ENCODE measurements around the gene ACAD8. TPM values are rescaled to one million over a fixed set of nuclear protein-coding genes. Genes with fewer than 3 reads are reported as not detected.

Gene ACAD8
- total RNA-seq, 5 donors from 2014 or later (not counting 1 experiment from before 2014, with no cell fraction given), result 22.1 to 40.2 (median 38.2) TPM

DNA sequence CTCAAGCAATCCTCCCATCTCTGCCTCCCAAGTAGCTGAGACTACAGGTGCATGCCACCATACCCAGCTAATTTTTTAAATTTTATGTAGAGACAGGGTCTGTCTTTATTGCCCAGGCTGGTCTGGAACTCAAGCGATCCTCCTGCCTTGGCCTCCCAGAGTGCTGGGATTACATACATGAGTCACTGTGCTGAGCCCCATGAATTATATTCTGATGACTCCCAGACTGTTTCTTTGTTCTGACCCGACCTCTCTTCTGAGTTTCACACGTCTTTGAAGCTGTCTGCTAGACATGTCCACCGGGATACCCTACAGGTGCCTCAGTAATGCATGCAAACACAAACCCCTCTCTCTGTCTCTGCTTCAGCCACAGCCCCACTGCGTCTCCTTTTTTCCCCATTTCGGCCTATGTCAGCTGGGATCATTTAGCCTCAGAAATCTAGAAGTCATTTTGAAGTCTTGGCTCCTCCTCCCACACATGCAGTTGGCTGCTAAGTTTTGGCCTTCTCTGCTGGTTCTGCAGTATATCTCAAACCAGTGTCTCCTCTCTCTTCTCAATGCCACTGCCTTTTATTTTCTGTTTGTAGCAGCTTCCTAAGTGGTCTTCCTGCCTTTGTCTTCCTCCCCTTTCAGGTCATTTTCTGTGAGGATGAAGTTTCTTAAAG, 24.1 kb upstream of the ACAD8 start:
- POLR2A ChIA-PET, result interaction anchor here (0.5 to 1.0 kb wide), 4 partner anchors 20 to 50 kb away, joined by 3 to 4 read pairs (median 4); partner anchors contain the start of genes ACAD8 (in 1 of the 2) and THYN1 (in 1 of the 2)
- H3K36me3 ChIP-seq (ENCODE audit: control insufficient read depth in 2 of 2, extremely low read depth in 1 of 2, insufficient read depth in 1 of 2, low read length in 1 of 2), result peaks cover 4 to 13% of the 10 kb centered on the region in 2 donors
- WGBS (ENCODE audit: insufficient coverage), result 81% methylated on average over 5 of the region's 6 CpGs
- DNase-seq, result no peak
- H3K27me3 ChIP-seq (replicated peaks in 1 of 2; ENCODE audit: control insufficient read depth in 2 of 2, extremely low read depth in 1 of 2, insufficient read depth in 2 of 2, low read length in 1 of 2), result no peaks in the 10 kb centered on the region
- H3K36me3 Mint-ChIP-seq, result peaks cover 17% of the 10 kb centered on the region
- CTCF ChIA-PET, result interaction anchor here (1.1 to 1.7 kb wide), 2 partner anchors 15 kb away, joined by 4 to 5 read pairs; no protein-coding TSS in a partner anchor
- H3K4me1 Mint-ChIP-seq, result peaks cover 68 to 80% (median 74%) of the 10 kb centered on the region in 3 donors
- no peaks in the 10 kb centered on the region for H3K27me3 Mint-ChIP-seq
- no peak overlapping the region for H3K4me3 ChIP-seq (ENCODE audit: control insufficient read depth in 1 of 2, extremely low read depth in 1 of 2, low read length in 1 of 2)
- H3K27ac ChIP-seq (ENCODE audit: low read length), result no peak overlapping the region
- no peak for ATAC-seq (replicated peaks in 1 of 4)
- H3K9me3 Mint-ChIP-seq, result no peaks in the 10 kb centered on the region
- no peaks in the 10 kb centered on the region for H3K9me3 ChIP-seq
- H3K4me3 Mint-ChIP-seq, result peak overlapping the region in 2 of 3 donors; percentile 29 to 49
- H3K27ac Mint-ChIP-seq, result peak overlapping the region; percentile 47 to 58
- peaks cover 45 to 74% of the 10 kb centered on the region in 2 experiments for H3K4me1 ChIP-seq (ENCODE audit: control insufficient read depth in 1 of 2, extremely low read depth in 1 of 2, insufficient read depth in 2 of 2, low read length in 2 of 2)

GRCh38 chr11:134230339-134230738, 23.0 kb upstream of the ACAD8 start:
- H3K36me3 ChIP-seq (ENCODE audit: control insufficient read depth in 2 of 2, extremely low read depth in 1 of 2, insufficient read depth in 1 of 2, low read length in 1 of 2), result peaks cover 4 to 20% of the 10 kb centered on the region in 2 donors
- no CpG with 5 or more reads among the region's 4 CpGs for whole genome bisulfite sequencing (ENCODE audit: insufficient coverage)
- DNase-seq (no peak), ATAC-seq (replicated peaks in 1 of 4) (no peak)
- ChIA-PET POLR2A (no interaction called here), CTCF (interaction anchor here in 1 of 2 donors (0.5 kb wide), 1 partner anchor 37 kb away, joined by 3 read pairs; no protein-coding TSS in a partner anchor)
- Mint-ChIP-seq H3K27ac (peak overlapping the region; percentile 47 to 58), H3K9me3 (no peaks in the 10 kb centered on the region), H3K36me3 (peaks cover 24% of the 10 kb centered on the region), H3K4me1 (peaks cover 63 to 77% (median 74%) of the 10 kb centered on the region in 3 donors), H3K4me3 (peak overlapping the region in 1 of 3 donors; percentile 49), H3K27me3 (no peaks in the 10 kb centered on the region)
- H3K27me3 ChIP-seq (replicated peaks in 1 of 2; ENCODE audit: control insufficient read depth in 2 of 2, extremely low read depth in 1 of 2, insufficient read depth in 2 of 2, low read length in 1 of 2), result no peaks in the 10 kb centered on the region
- H3K4me3 ChIP-seq (ENCODE audit: control insufficient read depth in 1 of 2, extremely low read depth in 1 of 2, low read length in 1 of 2), result no peak overlapping the region
- no peaks in the 10 kb centered on the region for H3K9me3 ChIP-seq
- H3K4me1 ChIP-seq (ENCODE audit: control insufficient read depth in 1 of 2, extremely low read depth in 1 of 2, insufficient read depth in 2 of 2, low read length in 2 of 2), result peaks cover 45 to 71% of the 10 kb centered on the region in 2 experiments
- H3K27ac ChIP-seq (ENCODE audit: low read length), result no peak overlapping the region

- DNase-seq, result no peak
- H3K27ac Mint-ChIP-seq, result peak overlapping the region; percentile 0 to 71
- Histone ChIP-seq H3K36me3 (ENCODE audit: control insufficient read depth in 2 of 2, extremely low read depth in 1 of 2, insufficient read depth in 1 of 2, low read length in 1 of 2) (peaks cover 4 to 37% of the 10 kb centered on the region in 2 donors), H3K4me1 (ENCODE audit: control insufficient read depth in 1 of 2, extremely low read depth in 1 of 2, insufficient read depth in 2 of 2, low read length in 2 of 2) (peaks cover 31 to 55% of the 10 kb centered on the region in 2 experiments), H3K27me3 (replicated peaks in 1 of 2; ENCODE audit: control insufficient read depth in 2 of 2, extremely low read depth in 1 of 2, insufficient read depth in 2 of 2, low read length in 1 of 2) (no peaks in the 10 kb centered on the region), H3K9me3 (no peaks in the 10 kb centered on the region), H3K27ac (ENCODE audit: low read length) (no peak overlapping the region), H3K4me3 (ENCODE audit: control insufficient read depth in 1 of 2, extremely low read depth in 1 of 2, low read length in 1 of 2) (no peak overlapping the region)
- H3K4me1 Mint-ChIP-seq, result peaks cover 45 to 60% (median 56%) of the 10 kb centered on the region in 3 donors
- WGBS (ENCODE audit: insufficient coverage), result 97% methylated on average over 5 of the region's 10 CpGs
- ATAC-seq (replicated peaks in 1 of 4), result no peak
- no peaks in the 10 kb centered on the region for H3K27me3 Mint-ChIP-seq
- CTCF ChIA-PET, result no interaction called here
- no peaks in the 10 kb centered on the region for H3K9me3 Mint-ChIP-seq
- POLR2A ChIA-PET, result no interaction called here
- H3K4me3 Mint-ChIP-seq, result no peak overlapping the region
- peaks cover 32% of the 10 kb centered on the region for H3K36me3 Mint-ChIP-seq
Measured at GRCh38 chr11:134231958-134232659, 21.3 kb upstream of the ACAD8 start.

GRCh38 chr11:134233729-134234179, 19.6 kb upstream of the ACAD8 start:
- CTCF ChIA-PET, result no interaction called here
- Histone ChIP-seq H3K27ac (ENCODE audit: low read length) (no peak overlapping the region), H3K9me3 (no peaks in the 10 kb centered on the region), H3K4me1 (ENCODE audit: control insufficient read depth in 1 of 2, extremely low read depth in 1 of 2, insufficient read depth in 2 of 2, low read length in 2 of 2) (peaks cover 19 to 44% of the 10 kb centered on the region in 2 experiments), H3K27me3 (replicated peaks in 1 of 2; ENCODE audit: control insufficient read depth in 2 of 2, extremely low read depth in 1 of 2, insufficient read depth in 2 of 2, low read length in 1 of 2) (no peaks in the 10 kb centered on the region), H3K4me3 (ENCODE audit: control insufficient read depth in 1 of 2, extremely low read depth in 1 of 2, low read length in 1 of 2) (no peak overlapping the region), H3K36me3 (ENCODE audit: control insufficient read depth in 2 of 2, extremely low read depth in 1 of 2, insufficient read depth in 1 of 2, low read length in 1 of 2) (peaks cover 4 to 52% of the 10 kb centered on the region in 2 donors)
- whole genome bisulfite sequencing (ENCODE audit: insufficient coverage), result 95% methylated on average over 2 of the region's 4 CpGs
- Mint-ChIP-seq H3K4me1 (peaks cover 31 to 43% (median 40%) of the 10 kb centered on the region in 3 donors), H3K9me3 (no peaks in the 10 kb centered on the region), H3K27me3 (no peaks in the 10 kb centered on the region), H3K27ac (no peak overlapping the region), H3K36me3 (peaks cover 36% of the 10 kb centered on the region), H3K4me3 (no peak overlapping the region)
- DNase-seq, result no peak
- no peak for ATAC-seq (replicated peaks in 1 of 4)
- POLR2A ChIA-PET, result no interaction called here

DNA sequence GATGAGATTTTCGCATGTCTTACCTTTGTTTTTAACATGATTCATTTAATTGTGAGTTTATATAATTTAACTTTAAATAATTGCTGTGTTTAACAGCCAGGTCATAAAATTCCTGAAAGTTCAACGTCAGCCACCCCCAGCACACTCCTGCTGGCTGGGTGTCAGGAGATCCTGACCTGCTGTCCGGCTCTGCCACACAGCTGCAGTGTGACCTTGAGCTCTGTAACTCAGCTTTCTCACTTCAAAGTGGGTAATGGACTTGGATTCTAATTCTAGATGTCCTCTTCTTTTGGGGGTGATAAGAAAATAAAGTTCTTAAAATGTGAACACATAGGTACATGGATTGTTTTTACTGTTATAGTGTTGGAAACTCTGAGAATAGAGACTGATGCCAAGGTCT, 18.0 kb upstream of the ACAD8 start:
- ChIA-PET CTCF (no interaction called here), POLR2A (no interaction called here)
- Mint-ChIP-seq H3K4me1 (peaks cover 14 to 27% (median 24%) of the 10 kb centered on the region in 3 donors), H3K9me3 (no peaks in the 10 kb centered on the region), H3K27me3 (no peaks in the 10 kb centered on the region), H3K36me3 (peaks cover 40% of the 10 kb centered on the region), H3K27ac (no peak overlapping the region), H3K4me3 (no peak overlapping the region)
- H3K36me3 ChIP-seq (ENCODE audit: control insufficient read depth in 2 of 2, extremely low read depth in 1 of 2, insufficient read depth in 1 of 2, low read length in 1 of 2), result peaks cover 4 to 68% of the 10 kb centered on the region in 2 donors
- no peak overlapping the region for H3K4me3 ChIP-seq (ENCODE audit: control insufficient read depth in 1 of 2, extremely low read depth in 1 of 2, low read length in 1 of 2)
- ATAC-seq (replicated peaks in 1 of 4) (no peak), DNase-seq (no peak)
- no peaks in the 10 kb centered on the region for H3K9me3 ChIP-seq
- H3K27me3 ChIP-seq (replicated peaks in 1 of 2; ENCODE audit: control insufficient read depth in 2 of 2, extremely low read depth in 1 of 2, insufficient read depth in 2 of 2, low read length in 1 of 2), result no peaks in the 10 kb centered on the region
- WGBS (ENCODE audit: insufficient coverage), result no CpG with 5 or more reads among the region's 3 CpGs
- H3K27ac ChIP-seq (ENCODE audit: low read length), result no peak overlapping the region
- peaks cover 8 to 28% of the 10 kb centered on the region in 2 experiments for H3K4me1 ChIP-seq (ENCODE audit: control insufficient read depth in 1 of 2, extremely low read depth in 1 of 2, insufficient read depth in 2 of 2, low read length in 2 of 2)

DNA sequence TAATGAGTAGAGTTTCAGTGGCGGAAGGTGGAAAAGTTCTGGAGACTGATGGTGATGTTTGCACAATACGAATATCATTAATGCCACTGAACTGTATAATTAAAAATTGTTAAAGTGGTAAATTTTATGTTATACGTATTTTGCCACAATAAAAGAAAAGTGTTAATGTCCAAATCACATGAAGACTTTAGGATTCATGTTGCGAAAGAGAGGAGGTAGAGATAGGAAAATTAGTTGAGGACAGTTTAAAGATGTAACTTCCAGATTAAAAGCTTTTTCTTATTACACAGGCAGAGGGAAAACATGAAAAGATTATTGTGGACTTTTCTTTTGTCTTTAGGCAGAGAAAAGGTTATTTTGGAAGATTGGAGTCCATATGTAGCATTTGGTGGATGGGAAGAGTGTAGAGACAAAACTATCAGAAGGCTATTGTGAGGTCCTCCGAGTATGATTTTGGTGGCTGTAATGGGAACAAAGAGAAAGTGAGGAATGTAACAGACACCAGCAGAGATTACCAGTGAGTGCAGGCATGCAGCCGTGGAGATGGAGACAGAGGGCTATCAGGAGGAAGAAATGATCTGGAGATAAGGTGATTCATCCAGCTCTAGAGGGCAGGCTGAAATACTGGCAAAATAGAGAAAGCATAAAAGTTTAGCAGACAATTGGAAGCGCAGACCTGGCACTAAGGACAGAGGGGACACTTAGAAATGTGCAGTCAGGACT, 16.4 kb upstream of the ACAD8 start:
- Histone ChIP-seq H3K27ac (ENCODE audit: low read length) (no peak overlapping the region), H3K9me3 (no peaks in the 10 kb centered on the region), H3K4me3 (ENCODE audit: control insufficient read depth in 1 of 2, extremely low read depth in 1 of 2, low read length in 1 of 2) (no peak overlapping the region), H3K4me1 (ENCODE audit: control insufficient read depth in 1 of 2, extremely low read depth in 1 of 2, insufficient read depth in 2 of 2, low read length in 2 of 2) (peaks cover 0 to 12% of the 10 kb centered on the region in 2 experiments), H3K36me3 (ENCODE audit: control insufficient read depth in 2 of 2, extremely low read depth in 1 of 2, insufficient read depth in 1 of 2, low read length in 1 of 2) (peaks cover 8 to 73% of the 10 kb centered on the region in 2 donors), H3K27me3 (replicated peaks in 1 of 2; ENCODE audit: control insufficient read depth in 2 of 2, extremely low read depth in 1 of 2, insufficient read depth in 2 of 2, low read length in 1 of 2) (no peaks in the 10 kb centered on the region)
- no peaks in the 10 kb centered on the region for H3K9me3 Mint-ChIP-seq
- H3K4me1 Mint-ChIP-seq, result peaks cover 7 to 12% (median 12%) of the 10 kb centered on the region in 3 donors
- CTCF ChIA-PET, result no interaction called here
- H3K4me3 Mint-ChIP-seq, result no peak overlapping the region
- POLR2A ChIA-PET, result no interaction called here
- ATAC-seq (replicated peaks in 1 of 4), result no peak
- WGBS (ENCODE audit: insufficient coverage), result 96% methylated on average over 5 of the region's 7 CpGs
- peaks cover 39% of the 10 kb centered on the region for H3K36me3 Mint-ChIP-seq
- H3K27ac Mint-ChIP-seq, result peak overlapping the region in 1 of 2 donors; percentile 2
- H3K27me3 Mint-ChIP-seq, result no peaks in the 10 kb centered on the region
- DNase-seq, result no peak

Measured in T-cell (primary cell).